Trophoblast cell (in vitro differentiated cells and primary cell): ENCODE results near the gene DSN1.

ENCODE experiments used
- DNase-seq, 2 donors: peaks; one replicate each; pipeline ENCODE4 v3.0.0-alpha.2; 2016
- H2AFZ ChIP-seq: 2 replicates; pipeline ENCODE4 v1.6.1; 2013; ENCODE audit warnings: low read length, moderate library complexity, mild to moderate bottlenecking; ENCODE audit not compliant: insufficient read depth, poor library complexity
- H2AK5ac ChIP-seq: 2 replicates; pipeline ENCODE4 v1.6.1; 2013; ENCODE audit warnings: mild to moderate bottlenecking, low read length
- H2BK120ac ChIP-seq: 2 replicates; pipeline ENCODE4 v1.6.1; 2013; ENCODE audit warnings: low read length, mild to moderate bottlenecking, moderate library complexity; ENCODE audit not compliant: insufficient read depth, poor library complexity
- H2BK12ac ChIP-seq: 2 replicates; pipeline ENCODE4 v1.6.1; 2013; ENCODE audit warnings: mild to moderate bottlenecking, low read length, moderate library complexity
- H2BK5ac ChIP-seq: 2 replicates; pipeline ENCODE4 v1.6.1; 2013; ENCODE audit warnings: low read length, low read depth, moderate library complexity, mild to moderate bottlenecking; ENCODE audit not compliant: poor library complexity
- H3K14ac ChIP-seq: 2 replicates; pipeline ENCODE4 v1.6.1; 2013; ENCODE audit warnings: mild to moderate bottlenecking, low read length
- H3K18ac ChIP-seq: 2 replicates; pipeline ENCODE4 v1.6.1; 2013; ENCODE audit warnings: mild to moderate bottlenecking, low read length
- H3K23ac ChIP-seq: 2 replicates; pipeline ENCODE4 v1.6.1; 2013; ENCODE audit warnings: low read length
- H3K27ac ChIP-seq: 2 replicates; pipeline ENCODE4 v1.5.1; 2013; ENCODE audit warnings: low read depth, mild to moderate bottlenecking, inconsistent platforms, low read length, moderate library complexity
- H3K27me3 ChIP-seq: 2 replicates; pipeline ENCODE4 v1.6.1; 2013; ENCODE audit warnings: inconsistent platforms, mild to moderate bottlenecking, low read length, moderate library complexity; ENCODE audit not compliant: insufficient read depth
- H3K36me3 ChIP-seq, 2 experiments: 1 replicate in 1 of 2; 2 replicates in 1 of 2; pipeline ENCODE4 v1.6.1; 2013; ENCODE audit warnings: low read length in 2 of 2, mild to moderate bottlenecking in 2 of 2, moderate library complexity in 1 of 2; ENCODE audit not compliant: insufficient read depth in 2 of 2, control insufficient read depth in 1 of 2
- H3K4ac ChIP-seq: 2 replicates; pipeline ENCODE4 v1.6.1; 2013; ENCODE audit warnings: low read depth, mild to moderate bottlenecking, low read length, moderate library complexity
- H3K4me1 ChIP-seq, 2 experiments: 1 replicate in 1 of 2; 2 replicates in 1 of 2; pipeline ENCODE4 v1.6.1; 2013; ENCODE audit warnings: low read length in 2 of 2, mild to moderate bottlenecking in 2 of 2, moderate library complexity in 1 of 2; ENCODE audit not compliant: insufficient read depth in 2 of 2, control insufficient read depth in 1 of 2
- H3K4me2 ChIP-seq: 2 replicates; pipeline ENCODE4 v1.6.1; 2013; ENCODE audit warnings: inconsistent platforms, mild to moderate bottlenecking, low read length, moderate library complexity
- H3K4me3 ChIP-seq: 2 replicates; pipeline ENCODE4 v1.5.1; 2013; ENCODE audit warnings: mild to moderate bottlenecking, low read depth, low read length, inconsistent platforms
- H3K79me1 ChIP-seq: one replicate; pipeline ENCODE4 v1.6.1; 2013; ENCODE audit warnings: low read length
- H3K79me2 ChIP-seq: 2 replicates; pipeline ENCODE4 v1.6.1; 2013; ENCODE audit warnings: low read length, mild to moderate bottlenecking; ENCODE audit not compliant: control insufficient read depth, insufficient read depth, poor library complexity
- H3K9ac ChIP-seq: 2 replicates; pipeline ENCODE4 v1.6.1; 2013; ENCODE audit warnings: mild to moderate bottlenecking, low read length
- H3K9me3 ChIP-seq: 2 replicates; pipeline ENCODE4 v1.6.1; 2013; ENCODE audit warnings: low read depth, mild to moderate bottlenecking, control low read depth, inconsistent platforms, low read length; ENCODE audit not compliant: insufficient read depth
- H4K12ac ChIP-seq: 2 replicates; pipeline ENCODE4 v1.6.1; 2013; ENCODE audit warnings: low read depth, mild to moderate bottlenecking, low read length, moderate library complexity
- H4K8ac ChIP-seq: 2 replicates; pipeline ENCODE4 v1.6.1; 2013; ENCODE audit warnings: low read depth, mild to moderate bottlenecking, low read length, moderate library complexity
- H4K91ac ChIP-seq: one replicate; pipeline ENCODE4 v1.6.1; 2013; ENCODE audit warnings: low read depth, mild to moderate bottlenecking, low read length, moderate library complexity
- WGBS: extraction: QIAGEN DNeasy Blood & Tissue Kit; methylation state at CpG from one replicate; pipeline ENCODE4 v1.1.7; 2013; ENCODE audit warnings: missing lambda C conversion rate; ENCODE audit not compliant: insufficient read length, insufficient coverage; ENCODE audit errors: extremely low coverage; 5-methylcytosine and 5-hydroxymethylcytosine counted together

Gene DSN1

GRCh38 chr20:36784900-36785299 lies 11.3 kb upstream of the DSN1 start:
- Histone ChIP-seq H3K9ac (no peak overlapping the region), H3K14ac (no peak overlapping the region), H2AK5ac (no peak overlapping the region), H3K4me3 (no peak overlapping the region), H2AFZ (no peak overlapping the region), H3K4ac (no peak overlapping the region), H2BK120ac (no peak overlapping the region), H3K79me1 (no peaks in the 10 kb centered on the region), H3K27ac (no peak overlapping the region), H3K23ac (no peak overlapping the region), H3K9me3 (peaks cover 1% of the 10 kb centered on the region), H3K36me3 (peaks cover 30 to 33% of the 10 kb centered on the region in 2 experiments), H3K79me2 (no peaks in the 10 kb centered on the region), H4K8ac (no peak overlapping the region), H4K91ac (no peak overlapping the region), H3K4me2 (no peak overlapping the region), H2BK12ac (no peak overlapping the region), H4K12ac (no peak overlapping the region), H3K18ac (no peak overlapping the region), H3K4me1 (no peaks in the 10 kb centered on the region), H3K27me3 (no peaks in the 10 kb centered on the region), H2BK5ac (no peak overlapping the region)
- no peak for DNase-seq
- WGBS, result no CpG with 5 or more reads among the region's 9 CpGs

DNA sequence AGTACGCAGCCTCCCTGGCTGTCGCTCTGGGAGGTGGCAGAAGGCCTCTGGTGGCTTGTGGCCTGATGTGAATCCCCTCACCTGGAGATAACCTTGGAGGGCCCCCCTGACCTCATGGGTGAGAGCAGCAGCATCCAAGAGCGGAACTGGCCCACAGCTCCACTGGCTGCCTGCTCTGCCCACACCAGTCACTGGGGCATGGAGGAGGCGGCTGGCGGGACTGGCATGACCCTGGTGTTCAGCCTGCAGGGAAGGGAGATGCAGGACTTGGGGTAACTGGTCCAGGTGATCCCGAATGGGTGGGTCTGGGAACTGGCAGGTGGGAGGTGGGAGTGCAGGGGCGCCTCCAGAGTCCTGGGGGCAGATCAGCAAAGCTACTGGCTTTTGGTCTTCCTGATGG lies 10.6 kb upstream of the DSN1 start:
- no peak overlapping the region for H2BK120ac ChIP-seq
- H3K18ac ChIP-seq, result no peak overlapping the region
- no peak overlapping the region for H3K9ac ChIP-seq
- no peak overlapping the region for H4K91ac ChIP-seq
- H3K79me2 ChIP-seq, result no peaks in the 10 kb centered on the region
- H3K36me3 ChIP-seq, result peaks cover 30 to 33% of the 10 kb centered on the region in 2 experiments
- H3K27ac ChIP-seq, result no peak overlapping the region
- no peak overlapping the region for H2AK5ac ChIP-seq
- H3K4me1 ChIP-seq, result no peaks in the 10 kb centered on the region
- no peak overlapping the region for H3K4me3 ChIP-seq
- no CpG with 5 or more reads among the region's 7 CpGs for WGBS
- no peak overlapping the region for H3K4ac ChIP-seq
- no peak overlapping the region for H3K4me2 ChIP-seq
- no peak overlapping the region for H2AFZ ChIP-seq
- no peak overlapping the region for H3K23ac ChIP-seq
- H4K12ac ChIP-seq, result no peak overlapping the region
- no peak for DNase-seq
- no peak overlapping the region for H2BK12ac ChIP-seq
- H3K79me1 ChIP-seq, result no peaks in the 10 kb centered on the region
- no peak overlapping the region for H2BK5ac ChIP-seq
- H3K14ac ChIP-seq, result no peak overlapping the region
- H3K9me3 ChIP-seq, result peaks cover 1% of the 10 kb centered on the region
- H3K27me3 ChIP-seq, result no peaks in the 10 kb centered on the region
- no peak overlapping the region for H4K8ac ChIP-seq

DNA sequence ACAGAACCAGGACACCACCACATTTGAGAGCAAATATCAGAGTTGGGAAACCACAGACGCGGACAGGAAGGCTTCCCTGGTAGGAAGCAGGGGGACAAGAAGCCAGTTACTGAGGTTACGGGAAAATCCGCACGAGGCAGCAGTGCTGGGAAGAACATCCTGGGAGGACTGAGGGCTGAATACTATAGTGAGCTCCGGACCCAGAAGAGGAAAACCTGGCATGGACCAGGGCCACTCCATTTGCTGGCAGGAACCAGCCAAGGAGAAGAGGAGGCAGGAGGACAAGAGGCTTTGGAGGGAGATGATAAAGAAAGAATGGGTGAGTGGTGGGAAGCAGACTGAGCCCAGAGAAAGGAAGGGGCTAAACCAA lies 6.1 kb upstream of the DSN1 start:
- Histone ChIP-seq H2BK5ac (no peak overlapping the region), H3K27me3 (no peaks in the 10 kb centered on the region), H3K79me2 (no peaks in the 10 kb centered on the region), H3K27ac (no peak overlapping the region), H3K18ac (no peak overlapping the region), H3K4ac (no peak overlapping the region), H3K79me1 (no peaks in the 10 kb centered on the region), H4K8ac (no peak overlapping the region), H3K4me2 (no peak overlapping the region), H3K14ac (no peak overlapping the region), H3K9me3 (peaks cover 1% of the 10 kb centered on the region), H2BK120ac (no peak overlapping the region), H3K4me1 (no peaks in the 10 kb centered on the region), H4K91ac (no peak overlapping the region), H3K23ac (no peak overlapping the region), H3K36me3 (peaks cover 12 to 15% of the 10 kb centered on the region in 2 experiments), H2BK12ac (no peak overlapping the region), H4K12ac (no peak overlapping the region), H2AK5ac (no peak overlapping the region), H2AFZ (no peak overlapping the region), H3K9ac (no peak overlapping the region), H3K4me3 (no peak overlapping the region)
- no peak for DNase-seq
- WGBS, result no CpG with 5 or more reads among the region's 6 CpGs

- Histone ChIP-seq H3K27ac (no peak overlapping the region), H3K4me1 (no peaks in the 10 kb centered on the region), H3K4me2 (no peak overlapping the region), H3K79me1 (peaks cover under 1% of the 10 kb centered on the region), H2AK5ac (no peak overlapping the region), H2BK120ac (no peak overlapping the region), H3K27me3 (no peaks in the 10 kb centered on the region), H3K4me3 (no peak overlapping the region), H4K8ac (no peak overlapping the region), H2BK5ac (no peak overlapping the region), H3K4ac (no peak overlapping the region), H4K91ac (no peak overlapping the region), H3K9ac (no peak overlapping the region), H3K36me3 (peaks cover 6 to 9% of the 10 kb centered on the region in 2 experiments), H2AFZ (no peak overlapping the region), H3K23ac (no peak overlapping the region), H3K18ac (no peak overlapping the region), H3K14ac (no peak overlapping the region), H2BK12ac (no peak overlapping the region), H3K79me2 (peaks cover under 1% of the 10 kb centered on the region), H3K9me3 (peaks cover 1% of the 10 kb centered on the region), H4K12ac (no peak overlapping the region)
- no CpG with 5 or more reads among the region's 3 CpGs for WGBS
- DNase-seq, result no peak
These were observed 5.5 kb upstream of the DSN1 start for GRCh38 chr20:36778831-36779655.
